Fibroblast of upper back skin (primary cell): ENCODE results near the gene BHLHA15.

ENCODE experiments used
- DNase-seq: peaks from one replicate; pipeline ENCODE4 v3.0.0-alpha.2; 2013

BHLHA15 gene

GRCh38 chr7:98189559-98189958 lies 21.7 kb upstream of the BHLHA15 start:
- DNase-seq: no peak

GRCh38 chr7:98191668-98192431 lies 19.4 kb upstream of the BHLHA15 start:
- no peak for DNase-seq

- peak; percentile 6 for DNase-seq
Measured at GRCh38 chr7:98192781-98193457, 18.3 kb upstream of the BHLHA15 start.

GRCh38 chr7:98193474-98194180 lies 17.6 kb upstream of the BHLHA15 start:
- DNase-seq: no peak

GRCh38 chr7:98194186-98194585 lies 17.1 kb upstream of the BHLHA15 start:
- DNase-seq: no peak

- DNase-seq: peak; percentile 12
Measured at GRCh38 chr7:98194672-98195457, 16.4 kb upstream of the BHLHA15 start.

GRCh38 chr7:98196706-98197605 lies 14.3 kb upstream of the BHLHA15 start:
- no peak for DNase-seq

- DNase-seq: no peak
Measured at GRCh38 chr7:98199131-98199530, 12.1 kb upstream of the BHLHA15 start.

- no peak for DNase-seq
Measured at GRCh38 chr7:98200364-98200763, 10.9 kb upstream of the BHLHA15 start.

- DNase-seq: no peak
Measured at GRCh38 chr7:98202367-98203195, 8.7 kb upstream of the BHLHA15 start.

GRCh38 chr7:98203261-98203963 lies 7.8 kb upstream of the BHLHA15 start:
- no peak for DNase-seq

- no peak for DNase-seq
Measured at GRCh38 chr7:98203964-98204605, 7.2 kb upstream of the BHLHA15 start.

- no peak for DNase-seq
Measured at GRCh38 chr7:98204670-98205069, 6.6 kb upstream of the BHLHA15 start.

GRCh38 chr7:98205162-98205845 lies 5.9 kb upstream of the BHLHA15 start:
- no peak for DNase-seq

- DNase-seq: no peak
Measured at GRCh38 chr7:98206451-98207330, 4.5 kb upstream of the BHLHA15 start.

- DNase-seq: no peak
Measured at GRCh38 chr7:98209166-98209920, 1.9 kb upstream of the BHLHA15 start.

- peak; percentile 10 for DNase-seq
Measured at GRCh38 chr7:98210513-98211220, 572 bp upstream of the BHLHA15 start.
